Urothelium cell line (cell line): Measurements from ENCODE around the gene SPPL2C.
"Not testable (repeated sequence)": the region's sequence is repeated elsewhere in the genome, so short reads cannot be mapped to it uniquely, and the experiment has no call there.

ENCODE experiments used
- DNase-seq: peaks from one replicate; pipeline ENCODE4 v3.0.0; 2011; ENCODE audit warnings: low spot score, mixed read lengths
- FAIRE-seq: peaks from 2 replicates; lab custom pipeline; 2011; peaks lifted over from hg19 to GRCh38; lab: Jason Lieb, UNC

The SPPL2C gene

GRCh38 chr17:45849536-45849990 is 4.9 kb downstream of the SPPL2C start:
- DNase-seq (no peak), FAIRE-seq (no peak)

- DNase-seq, result no peak
- FAIRE-seq, result no peak
Observed at GRCh38 chr17:45850011-45850410, 5.3 kb downstream of the SPPL2C start.

- FAIRE-seq (no peak), DNase-seq (no peak)
Observed at GRCh38 chr17:45850468-45850867, 5.8 kb downstream of the SPPL2C start.

GRCh38 chr17:45851022-45851421 is 6.3 kb downstream of the SPPL2C start:
- FAIRE-seq (no peak), DNase-seq (no peak)

GRCh38 chr17:45851464-45851863 is 6.8 kb downstream of the SPPL2C start:
- no peak for FAIRE-seq
- DNase-seq, result no peak

GRCh38 chr17:45851873-45852272 is 7.2 kb downstream of the SPPL2C start:
- FAIRE-seq (no peak), DNase-seq (no peak)

- DNase-seq (peak; percentile 72), FAIRE-seq (no peak)
Observed at GRCh38 chr17:45852535-45853297, 8.0 kb downstream of the SPPL2C start.

GRCh38 chr17:45854209-45854608 is 9.5 kb downstream of the SPPL2C start:
- no peak for FAIRE-seq

GRCh38 chr17:45855691-45856336 is 11.1 kb downstream of the SPPL2C start:
- DNase-seq (no peak), FAIRE-seq (no peak)

More at GRCh38 chr17:45854209-45854608, 9.5 kb downstream of the SPPL2C start:
- no peak for DNase-seq

GRCh38 chr17:45857977-45858708 is 13.5 kb downstream of the SPPL2C start:
- FAIRE-seq, result no peak
- DNase-seq, result peak; percentile 59

GRCh38 chr17:45861165-45861564 is 16.5 kb downstream of the SPPL2C start:
- FAIRE-seq (no peak), DNase-seq (no peak)

GRCh38 chr17:45862127-45862526 is 17.4 kb downstream of the SPPL2C start:
- not testable (repeated sequence) for FAIRE-seq

GRCh38 chr17:45863857-45864654 is 19.4 kb downstream of the SPPL2C start:
- DNase-seq (no peak), FAIRE-seq (no peak)

More at GRCh38 chr17:45862127-45862526, 17.4 kb downstream of the SPPL2C start:
- not testable (repeated sequence) for DNase-seq

GRCh38 chr17:45867171-45867570 is 22.5 kb downstream of the SPPL2C start:
- FAIRE-seq (no peak), DNase-seq (no peak)

GRCh38 chr17:45867702-45868101 is 23.0 kb downstream of the SPPL2C start:
- DNase-seq, result no peak
- no peak for FAIRE-seq

GRCh38 chr17:45868276-45868675 is 23.6 kb downstream of the SPPL2C start:
- no peak for DNase-seq
- FAIRE-seq, result no peak

- DNase-seq (no peak), FAIRE-seq (peak; percentile 13)
Observed at GRCh38 chr17:45869676-45870341, 25.1 kb downstream of the SPPL2C start.

- FAIRE-seq (no peak), DNase-seq (no peak)
Observed at GRCh38 chr17:45870342-45870974, 25.8 kb downstream of the SPPL2C start.

- FAIRE-seq (no peak), DNase-seq (no peak)
Observed at GRCh38 chr17:45871718-45872117, 27.0 kb downstream of the SPPL2C start.

- DNase-seq (no peak), FAIRE-seq (no peak)
Observed at GRCh38 chr17:45873728-45874127, 29.0 kb downstream of the SPPL2C start.
